ENCODE data around the gene KIF19. TPM values are rescaled to one million over a fixed set of nuclear protein-coding genes. Genes with fewer than 3 reads are reported as not detected.
A peak's percentile ranks its signal among the peaks of the same experiment; 100 is the strongest.

The KIF19 gene
- total RNA-seq, 1 donor from 2014 or later, result 80.8 TPM

GRCh38 chr17:74360899-74361229, 34.8 kb downstream of the KIF19 start:
- TF ChIP-seq CTCF (IDR thresholded peaks at IDR 0.05; ENCODE audit: partially characterized antibody, unreplicated experiment), result no peak
- Mint-ChIP-seq H3K27me3 (ENCODE audit: unreplicated experiment) (peaks cover 28% of the 10 kb centered on the region), H3K4me3 (ENCODE audit: unreplicated experiment) (peak overlapping the region; percentile 98), H3K9me3 (ENCODE audit: unreplicated experiment) (peaks cover 23% of the 10 kb centered on the region), H3K36me3 (ENCODE audit: unreplicated experiment) (peaks cover 5% of the 10 kb centered on the region), H3K4me1 (ENCODE audit: low read depth, unreplicated experiment) (peaks cover 22% of the 10 kb centered on the region), H3K27ac (ENCODE audit: unreplicated experiment) (peak overlapping the region; percentile 100)
- peak; percentile 76 for DNase-seq

- peak; percentile 93 for DNase-seq
- peak; percentile 89 for TF ChIP-seq CTCF (IDR thresholded peaks at IDR 0.05; ENCODE audit: partially characterized antibody, unreplicated experiment)
- Mint-ChIP-seq H3K27me3 (ENCODE audit: unreplicated experiment) (peaks cover 28% of the 10 kb centered on the region), H3K4me1 (ENCODE audit: low read depth, unreplicated experiment) (peaks cover 22% of the 10 kb centered on the region), H3K36me3 (ENCODE audit: unreplicated experiment) (peaks cover 5% of the 10 kb centered on the region), H3K9me3 (ENCODE audit: unreplicated experiment) (peaks cover 20% of the 10 kb centered on the region), H3K4me3 (ENCODE audit: unreplicated experiment) (peak within 1 kb of the TSS; percentile 98), H3K27ac (ENCODE audit: unreplicated experiment) (peak within 1 kb of the TSS; percentile 100)
Observed at GRCh38 chr17:74361230-74362068, 35.4 kb downstream of the KIF19 start, which contains the start of gene BTBD17. BTBD17 (minus strand) TSS chr17:74361868; CDS start chr17:74361819, 49 bp downstream.

- H3K4me3 Mint-ChIP-seq (ENCODE audit: unreplicated experiment), result peak overlapping the region; percentile 98
- H3K4me1 Mint-ChIP-seq (ENCODE audit: low read depth, unreplicated experiment), result peaks cover 22% of the 10 kb centered on the region
- peak; percentile 42 for DNase-seq
- H3K27me3 Mint-ChIP-seq (ENCODE audit: unreplicated experiment), result peaks cover 28% of the 10 kb centered on the region
- peak overlapping the region; percentile 100 for H3K27ac Mint-ChIP-seq (ENCODE audit: unreplicated experiment)
- H3K36me3 Mint-ChIP-seq (ENCODE audit: unreplicated experiment), result peaks cover 5% of the 10 kb centered on the region
- H3K9me3 Mint-ChIP-seq (ENCODE audit: unreplicated experiment), result peaks cover 19% of the 10 kb centered on the region
- TF ChIP-seq CTCF (IDR thresholded peaks at IDR 0.05; ENCODE audit: partially characterized antibody, unreplicated experiment), result no peak
Observed at GRCh38 chr17:74362069-74362405, 36.0 kb downstream of the KIF19 start.

- Mint-ChIP-seq H3K4me3 (ENCODE audit: unreplicated experiment) (peak overlapping the region; percentile 42), H3K27ac (ENCODE audit: unreplicated experiment) (peak overlapping the region; percentile 100), H3K4me1 (ENCODE audit: low read depth, unreplicated experiment) (peaks cover 21% of the 10 kb centered on the region), H3K27me3 (ENCODE audit: unreplicated experiment) (peaks cover 26% of the 10 kb centered on the region), H3K36me3 (ENCODE audit: unreplicated experiment) (peaks cover 5% of the 10 kb centered on the region), H3K9me3 (ENCODE audit: unreplicated experiment) (peaks cover 17% of the 10 kb centered on the region)
- no peak for DNase-seq
- TF ChIP-seq CTCF (IDR thresholded peaks at IDR 0.05; ENCODE audit: partially characterized antibody, unreplicated experiment), result no peak
Observed at GRCh38 chr17:74362810-74363498, 36.9 kb downstream of the KIF19 start.

GRCh38 chr17:74367206-74367605, 41.2 kb downstream of the KIF19 start, which contains the start of gene GPR142:
GPR142 (plus strand) TSS chr17:74367506; CDS start chr17:74369541, 2,035 bp downstream.
- Mint-ChIP-seq H3K27ac (ENCODE audit: unreplicated experiment) (peak within 1 kb of the TSS; percentile 96), H3K36me3 (ENCODE audit: unreplicated experiment) (no peaks in the 10 kb centered on the region), H3K9me3 (ENCODE audit: unreplicated experiment) (peaks cover 1% of the 10 kb centered on the region), H3K27me3 (ENCODE audit: unreplicated experiment) (peaks cover 13% of the 10 kb centered on the region), H3K4me3 (ENCODE audit: unreplicated experiment) (no peak within 1 kb of the TSS), H3K4me1 (ENCODE audit: low read depth, unreplicated experiment) (peaks cover 23% of the 10 kb centered on the region)
- no peak for DNase-seq
- TF ChIP-seq CTCF (IDR thresholded peaks at IDR 0.05; ENCODE audit: partially characterized antibody, unreplicated experiment), result no peak

All from glutamatergic neuron (in vitro differentiated cells).